K562 (cell line): ENCODE results near the gene UBE2A.

ENCODE experiments used
- BRF1 ChIP-seq: IDR thresholded peaks from 3 replicates; pipeline ENCODE4 v1.6.1; 2011; ENCODE audit warnings: borderline replicate concordance, mild to moderate bottlenecking; ENCODE audit not compliant: insufficient read length; ENCODE audit errors: extremely low read depth
- MYBL2 ChIP-seq, 2 experiments: fragments of 450-650 bp in 1 of 2; sonication (generic) in 1 of 2; formaldehyde crosslinking in 1 of 2; IDR thresholded peaks; 2 replicates each; pipeline versions ENCODE4 v1.6.1 to v1.8.1; 2017 to 2022; ENCODE audit warnings: borderline replicate concordance in 1 of 2, inconsistent platforms in 1 of 2, low read depth in 1 of 2, mild to moderate bottlenecking in 1 of 2, missing genetic modification reagents in 1 of 2, moderate library complexity in 1 of 2
- PHB ChIP-seq: fragments of 250-450 bp; sonication (Bioruptor Pico); IDR thresholded peaks from 2 replicates; pipeline ENCODE4 v1.5.0; 2021
- TSHZ1 ChIP-seq: fragments of 250-450 bp; sonication (Bioruptor Pico); IDR thresholded peaks from 2 replicates; pipeline ENCODE4 v1.4.0; 2020; ENCODE audit warnings: mild to moderate bottlenecking, moderate library complexity

DNA sequence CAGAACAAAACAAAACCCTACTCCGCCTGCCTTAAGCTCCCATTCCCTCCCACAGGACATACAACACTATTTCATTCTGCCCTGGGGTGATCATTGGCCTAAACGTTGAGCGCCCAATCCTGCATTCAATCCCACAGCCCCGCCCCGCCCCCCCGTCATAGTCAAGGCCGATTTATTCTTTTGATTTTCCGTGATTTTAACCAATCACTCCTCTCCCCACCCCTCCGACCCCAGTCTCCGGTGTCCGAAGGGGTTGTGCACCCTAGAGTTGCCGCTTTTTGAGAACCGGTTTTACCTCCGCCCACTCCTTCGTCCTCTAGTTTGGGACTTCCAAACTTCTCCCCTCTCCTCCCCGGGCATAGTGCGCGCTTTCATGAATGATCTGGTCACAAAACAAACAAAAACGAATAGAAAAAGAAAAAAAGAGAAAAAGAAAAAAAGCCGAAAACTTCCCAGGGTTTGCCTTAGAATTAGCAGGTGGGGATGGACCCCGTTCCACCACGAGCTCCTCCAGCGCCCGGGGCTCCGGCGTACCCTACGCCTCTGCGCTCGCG lies 446 bp upstream of the UBE2A start:
- TF ChIP-seq PHB (CRISPR knock-in tag) (no peak), BRF1 (no peak), MYBL2 (IDR thresholded peaks at IDR 0.05; ENCODE audit: low read depth) (no peak), MYBL2 (CRISPR knock-in tag; IDR thresholded peaks at IDR 0.05; ENCODE audit: borderline replicate concordance) (no peak), TSHZ1 (CRISPR knock-in tag) (no peak)
